ENCODE data around the gene IQGAP2.
"Not testable (repeated sequence)": the region's sequence is repeated elsewhere in the genome, so short reads cannot be mapped to it uniquely, and the experiment has no call there.

The IQGAP2 gene

GRCh38 chr5:76660360-76660759, 257.3 kb downstream of the IQGAP2 start:
- no peak for DNase-seq (ENCODE audit: low spot score in 2 of 2)
- H3K9me3 Mint-ChIP-seq: no peaks in the 10 kb centered on the region
- no peak for ATAC-seq (ENCODE audit: low read depth)
- no peaks in the 10 kb centered on the region for H3K4me1 Mint-ChIP-seq
- H3K27ac Mint-ChIP-seq: no peak overlapping the region
- H3K27me3 Mint-ChIP-seq: no peaks in the 10 kb centered on the region
- no peak overlapping the region for H3K4me3 Mint-ChIP-seq
- H3K36me3 Mint-ChIP-seq: peaks cover 6% of the 10 kb centered on the region

- ATAC-seq (ENCODE audit: low read depth) (no peak), DNase-seq (ENCODE audit: low spot score in 2 of 2) (no peak)
- Mint-ChIP-seq H3K27me3 (no peaks in the 10 kb centered on the region), H3K27ac (no peak overlapping the region), H3K4me3 (no peak overlapping the region), H3K4me1 (no peaks in the 10 kb centered on the region), H3K9me3 (no peaks in the 10 kb centered on the region), H3K36me3 (peaks cover 6% of the 10 kb centered on the region)
Observed at GRCh38 chr5:76662521-76662920, 259.4 kb downstream of the IQGAP2 start.

GRCh38 chr5:76663573-76663972, 260.5 kb downstream of the IQGAP2 start:
- no peak overlapping the region for H3K4me3 Mint-ChIP-seq
- H3K4me1 Mint-ChIP-seq: no peaks in the 10 kb centered on the region
- H3K27ac Mint-ChIP-seq: no peak overlapping the region
- no peaks in the 10 kb centered on the region for H3K9me3 Mint-ChIP-seq
- ATAC-seq (ENCODE audit: low read depth) (no peak), DNase-seq (ENCODE audit: low spot score in 2 of 2) (no peak)
- peaks cover 7% of the 10 kb centered on the region for H3K36me3 Mint-ChIP-seq
- no peaks in the 10 kb centered on the region for H3K27me3 Mint-ChIP-seq

GRCh38 chr5:76664079-76664478, 261.0 kb downstream of the IQGAP2 start:
- Mint-ChIP-seq H3K9me3 (no peaks in the 10 kb centered on the region), H3K27me3 (no peaks in the 10 kb centered on the region), H3K4me1 (no peaks in the 10 kb centered on the region), H3K36me3 (peaks cover 7% of the 10 kb centered on the region), H3K27ac (no peak overlapping the region), H3K4me3 (no peak overlapping the region)
- no peak for ATAC-seq (ENCODE audit: low read depth)
- DNase-seq (ENCODE audit: low spot score in 2 of 2): no peak

GRCh38 chr5:76667495-76667894, 264.4 kb downstream of the IQGAP2 start:
- Mint-ChIP-seq H3K27me3 (no peaks in the 10 kb centered on the region), H3K27ac (no peak overlapping the region), H3K4me3 (no peak overlapping the region), H3K9me3 (no peaks in the 10 kb centered on the region), H3K4me1 (no peaks in the 10 kb centered on the region), H3K36me3 (peaks cover 14% of the 10 kb centered on the region)
- DNase-seq (ENCODE audit: low spot score in 2 of 2): no peak
- no peak for ATAC-seq (ENCODE audit: low read depth)

- Mint-ChIP-seq H3K9me3 (no peaks in the 10 kb centered on the region), H3K4me3 (no peak overlapping the region), H3K27me3 (no peaks in the 10 kb centered on the region), H3K27ac (no peak overlapping the region), H3K4me1 (no peaks in the 10 kb centered on the region), H3K36me3 (peaks cover 13% of the 10 kb centered on the region)
- DNase-seq (ENCODE audit: low spot score in 2 of 2) (no peak), ATAC-seq (ENCODE audit: low read depth) (no peak)
Observed at GRCh38 chr5:76669245-76669644, 266.2 kb downstream of the IQGAP2 start.

- no peak overlapping the region for H3K4me3 Mint-ChIP-seq
- peaks cover 10% of the 10 kb centered on the region for H3K36me3 Mint-ChIP-seq
- H3K27me3 Mint-ChIP-seq: no peaks in the 10 kb centered on the region
- no peaks in the 10 kb centered on the region for H3K9me3 Mint-ChIP-seq
- DNase-seq (ENCODE audit: low spot score in 2 of 2) (no peak), ATAC-seq (ENCODE audit: low read depth) (no peak)
- H3K4me1 Mint-ChIP-seq: no peaks in the 10 kb centered on the region
- no peak overlapping the region for H3K27ac Mint-ChIP-seq
Observed at GRCh38 chr5:76670508-76670907, 267.4 kb downstream of the IQGAP2 start.

GRCh38 chr5:76672242-76672641, 269.2 kb downstream of the IQGAP2 start:
- DNase-seq (ENCODE audit: low spot score in 2 of 2) (no peak), ATAC-seq (ENCODE audit: low read depth) (no peak)
- H3K27ac Mint-ChIP-seq: no peak overlapping the region
- no peaks in the 10 kb centered on the region for H3K4me1 Mint-ChIP-seq
- H3K9me3 Mint-ChIP-seq: no peaks in the 10 kb centered on the region
- peaks cover 12% of the 10 kb centered on the region for H3K36me3 Mint-ChIP-seq
- H3K27me3 Mint-ChIP-seq: no peaks in the 10 kb centered on the region
- H3K4me3 Mint-ChIP-seq: no peak overlapping the region

GRCh38 chr5:76673125-76673524, 270.0 kb downstream of the IQGAP2 start:
- Mint-ChIP-seq H3K4me1 (no peaks in the 10 kb centered on the region), H3K4me3 (no peak overlapping the region), H3K27ac (no peak overlapping the region), H3K9me3 (no peaks in the 10 kb centered on the region), H3K36me3 (peaks cover 10% of the 10 kb centered on the region), H3K27me3 (no peaks in the 10 kb centered on the region)
- DNase-seq (ENCODE audit: low spot score in 2 of 2): no peak
- no peak for ATAC-seq (ENCODE audit: low read depth)

- no peak for DNase-seq (ENCODE audit: low spot score in 2 of 2)
- Mint-ChIP-seq H3K9me3 (no peaks in the 10 kb centered on the region), H3K36me3 (peaks cover 7% of the 10 kb centered on the region), H3K4me3 (no peak overlapping the region), H3K27me3 (no peaks in the 10 kb centered on the region), H3K4me1 (no peaks in the 10 kb centered on the region), H3K27ac (no peak overlapping the region)
- no peak for ATAC-seq (ENCODE audit: low read depth)
Observed at GRCh38 chr5:76674330-76675066, 271.4 kb downstream of the IQGAP2 start.

GRCh38 chr5:76675364-76675763, 272.3 kb downstream of the IQGAP2 start:
- Mint-ChIP-seq H3K27me3 (no peaks in the 10 kb centered on the region), H3K27ac (no peak overlapping the region), H3K4me3 (no peak overlapping the region), H3K36me3 (peaks cover 5% of the 10 kb centered on the region), H3K9me3 (no peaks in the 10 kb centered on the region), H3K4me1 (no peaks in the 10 kb centered on the region)
- ATAC-seq (ENCODE audit: low read depth): no peak
- DNase-seq (ENCODE audit: low spot score in 2 of 2): no peak

GRCh38 chr5:76677849-76678472, 274.9 kb downstream of the IQGAP2 start:
- Mint-ChIP-seq H3K4me1 (no peaks in the 10 kb centered on the region), H3K4me3 (no peak overlapping the region), H3K27me3 (no peaks in the 10 kb centered on the region), H3K27ac (no peak overlapping the region), H3K36me3 (peaks cover 4% of the 10 kb centered on the region), H3K9me3 (no peaks in the 10 kb centered on the region)
- ATAC-seq (ENCODE audit: low read depth) (no peak), DNase-seq (ENCODE audit: low spot score in 2 of 2) (no peak)

- Mint-ChIP-seq H3K4me3 (no peak overlapping the region), H3K4me1 (no peaks in the 10 kb centered on the region), H3K36me3 (peaks cover 4% of the 10 kb centered on the region), H3K27ac (no peak overlapping the region), H3K27me3 (no peaks in the 10 kb centered on the region), H3K9me3 (no peaks in the 10 kb centered on the region)
- ATAC-seq (ENCODE audit: low read depth): no peak
- no peak for DNase-seq (ENCODE audit: low spot score in 2 of 2)
Observed at GRCh38 chr5:76679231-76679630, 276.1 kb downstream of the IQGAP2 start.

GRCh38 chr5:76680826-76681225, 277.7 kb downstream of the IQGAP2 start:
- not testable (repeated sequence) for H3K4me1 Mint-ChIP-seq; ATAC-seq (ENCODE audit: low read depth); H3K4me3 Mint-ChIP-seq; H3K36me3 Mint-ChIP-seq; H3K27me3 Mint-ChIP-seq; H3K9me3 Mint-ChIP-seq; DNase-seq (ENCODE audit: low spot score in 2 of 2); H3K27ac Mint-ChIP-seq

GRCh38 chr5:76681287-76681686, 278.2 kb downstream of the IQGAP2 start:
- Mint-ChIP-seq H3K27me3 (no peaks in the 10 kb centered on the region), H3K4me3 (no peak overlapping the region), H3K9me3 (no peaks in the 10 kb centered on the region), H3K36me3 (peaks cover 5% of the 10 kb centered on the region), H3K27ac (no peak overlapping the region), H3K4me1 (no peaks in the 10 kb centered on the region)
- ATAC-seq (ENCODE audit: low read depth): no peak
- DNase-seq (ENCODE audit: low spot score in 2 of 2): no peak
